Lower leg skin (tissue), 3 donors: ENCODE data around the gene NDE1.

Source experiments
- CTCF ChIP-seq, 3 donors: fragments of 450-650 bp; IDR thresholded peaks; one replicate each; pipeline ENCODE4 v1.5.1; 2016; ENCODE audit warnings: antibody characterized with exemption in 3 of 3, mild to moderate bottlenecking in 3 of 3, moderate library complexity in 2 of 3
- POLR2A ChIP-seq, 2 donors: fragments of 450-650 bp; IDR thresholded peaks; one replicate each; pipeline ENCODE4 v1.6.1; 2016 to 2017; ENCODE audit warnings: antibody characterized with exemption in 2 of 2, mild to moderate bottlenecking in 1 of 2, moderate library complexity in 1 of 2

DNA sequence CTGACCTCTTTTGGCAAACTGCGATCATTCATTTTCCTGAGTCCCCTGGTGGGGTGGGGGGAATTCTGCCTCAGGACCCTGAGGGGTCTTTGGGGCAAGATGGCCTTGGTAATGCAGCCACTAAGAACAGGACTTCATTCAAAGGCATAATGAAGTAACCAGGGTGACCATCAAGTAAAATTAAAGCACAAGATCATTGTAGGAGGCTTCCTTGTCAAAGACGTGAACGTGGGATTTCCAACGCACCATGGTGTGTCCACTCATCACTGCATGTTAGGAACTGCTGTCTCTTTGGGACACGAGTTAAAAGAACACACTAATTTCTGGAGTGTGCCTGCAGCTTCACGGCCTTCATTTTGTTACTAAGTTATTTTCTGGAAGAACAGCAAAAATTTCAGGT, 51.3 kb downstream of the NDE1 start:
- TF ChIP-seq CTCF (IDR thresholded peaks at IDR 0.05): no peak
- no peak for TF ChIP-seq POLR2A (IDR thresholded peaks at IDR 0.05)
